Keratinocyte (primary cell): ENCODE measurements around the gene DDIT3. TPM values are rescaled to one million over a fixed set of nuclear protein-coding genes. Genes with fewer than 3 reads are reported as not detected.

Source experiments
- DNase-seq: peaks from one replicate; pipeline ENCODE4 v3.0.0-alpha.2; 2011; ENCODE audit warnings: low read depth, missing footprints, low spot score
- FAIRE-seq: peaks from 2 replicates; lab custom pipeline; 2011; peaks lifted over from hg19 to GRCh38; lab: Jason Lieb, UNC
- H2AFZ ChIP-seq: 2 replicates; pipeline ENCODE4 v1.6.0; 2012; ENCODE audit warnings: low read length, control low read depth, inconsistent platforms; ENCODE audit not compliant: control insufficient read depth
- H3K27ac ChIP-seq: 2 replicates; pipeline ENCODE4 v1.5.1; 2011; ENCODE audit warnings: low read length; ENCODE audit not compliant: control insufficient read depth, insufficient read depth
- H3K27me3 ChIP-seq: 3 replicates; pipeline ENCODE4 v1.6.0; 2011; ENCODE audit warnings: low read length; ENCODE audit not compliant: control insufficient read depth, insufficient read depth; ENCODE audit errors: extremely low read depth
- H3K36me3 ChIP-seq, 2 experiments: 2 replicates in 1 of 2; 3 replicates in 1 of 2; pipeline ENCODE4 v1.5.1; 2011; ENCODE audit warnings: low read length in 2 of 2, mild to moderate bottlenecking in 1 of 2; ENCODE audit not compliant: control insufficient read depth in 2 of 2, insufficient read depth in 2 of 2; ENCODE audit errors: extremely low read depth in 1 of 2
- H3K4me1 ChIP-seq: 3 replicates; pipeline ENCODE4 v1.5.1; 2011; ENCODE audit warnings: low read length; ENCODE audit not compliant: control insufficient read depth, insufficient read depth; ENCODE audit errors: extremely low read depth
- H3K4me2 ChIP-seq: 3 replicates; pipeline ENCODE4 v1.6.0; 2011; ENCODE audit warnings: low read depth, low read length; ENCODE audit not compliant: control insufficient read depth, insufficient read depth; ENCODE audit errors: extremely low read depth
- H3K4me3 ChIP-seq, 3 experiments: fragments of 200-600 bp in 1 of 3; sonication (generic) in 1 of 3; 2 replicates in 2 of 3; 3 replicates in 1 of 3; pipeline ENCODE4 v1.5.1; 2011 to 2016; ENCODE audit warnings: low read length in 3 of 3, mild to moderate bottlenecking in 3 of 3, control low read depth in 2 of 3, inconsistent platforms in 1 of 3, low read depth in 1 of 3, mixed read lengths in 1 of 3, mixed run types in 1 of 3, moderate library complexity in 1 of 3; ENCODE audit not compliant: control insufficient read depth in 2 of 3, insufficient read depth in 2 of 3; ENCODE audit errors: extremely low read depth in 1 of 3
- H3K79me2 ChIP-seq: 2 replicates; pipeline ENCODE4 v1.6.0; 2012; ENCODE audit warnings: low read length; ENCODE audit not compliant: control insufficient read depth, insufficient read depth
- H3K9ac ChIP-seq: 3 replicates; pipeline ENCODE4 v1.6.0; 2011; ENCODE audit warnings: low read length; ENCODE audit not compliant: control insufficient read depth, insufficient read depth; ENCODE audit errors: extremely low read depth
- H3K9me1 ChIP-seq: 3 replicates; pipeline ENCODE4 v1.6.0; 2011; ENCODE audit warnings: low read length; ENCODE audit not compliant: control insufficient read depth, insufficient read depth; ENCODE audit errors: extremely low read depth
- H3K9me3 ChIP-seq: 2 replicates; pipeline ENCODE4 v1.5.1; 2012; ENCODE audit warnings: low read depth, low read length; ENCODE audit not compliant: control insufficient read depth
- H4K20me1 ChIP-seq: 3 replicates; pipeline ENCODE4 v1.6.0; 2011; ENCODE audit warnings: low read length; ENCODE audit not compliant: control insufficient read depth, insufficient read depth; ENCODE audit errors: extremely low read depth
- EZH2 ChIP-seq: IDR thresholded peaks from one replicate; pipeline ENCODE4 v1.6.1; 2012; ENCODE audit warnings: inconsistent platforms, mild to moderate bottlenecking, low read length, moderate library complexity
- dilution Hi-C: fragments of 300-500 bp; cut with MboI; formaldehyde crosslinking; loops from one replicate; pipeline ENCODE4 v1.7.0; 2020; ENCODE audit warnings: low sequenced_read_pairs; ENCODE audit not compliant: extremely low pct_ligation_motif_present
- polyA plus RNA-seq, 5 experiments: library from polyadenylated mRNA; depleted of rRNA in 3 of 5; stranded (reverse) in 3 of 5; stranded (forward) in 1 of 5; unstranded in 1 of 5; fragments of >200 nt; gene quantifications; 1 replicate in 1 of 5; 2 replicates in 3 of 5; 3 replicates in 1 of 5; pipeline versions ENCODE4 v1.2.1 to v1.2.3, GENCODE V29; 2011 to 2012; ENCODE audit warnings: missing spikeins in 2 of 5, low read depth in 1 of 5, low replicate concordance in 1 of 5
- small RNA-seq, 3 experiments: library from RNA; depleted of rRNA; stranded (forward); fragments of <200 nt; gene quantifications; one replicate each; pipeline ENCODE3, GENCODE V24; 2012; ENCODE audit warnings: low read depth in 3 of 3, low replicate concordance in 1 of 3; ENCODE audit not compliant: insufficient read length in 3 of 3
- TF ChIP-seq, protein P1 (sequence below), 3 experiments: IDR thresholded peaks in 1 of 3; conservative IDR thresholded peaks in 1 of 3; optimal IDR thresholded peaks in 1 of 3; 2 replicates in 2 of 3; 3 replicates in 1 of 3; pipeline versions ENCODE3 to v1.5.1; 2011; ENCODE audit warnings: low read length in 3 of 3, mild to moderate bottlenecking in 3 of 3, moderate library complexity in 2 of 3, control low read depth in 1 of 3, inconsistent platforms in 1 of 3; ENCODE audit not compliant: insufficient read depth in 2 of 3; ENCODE audit errors: extremely low read depth in 1 of 3

Gene DDIT3
- polyA plus RNA-seq, 1 donor (not counting 4 experiments of a cell fraction or from before 2014, with no cell fraction given): 25.6 TPM

DNA sequence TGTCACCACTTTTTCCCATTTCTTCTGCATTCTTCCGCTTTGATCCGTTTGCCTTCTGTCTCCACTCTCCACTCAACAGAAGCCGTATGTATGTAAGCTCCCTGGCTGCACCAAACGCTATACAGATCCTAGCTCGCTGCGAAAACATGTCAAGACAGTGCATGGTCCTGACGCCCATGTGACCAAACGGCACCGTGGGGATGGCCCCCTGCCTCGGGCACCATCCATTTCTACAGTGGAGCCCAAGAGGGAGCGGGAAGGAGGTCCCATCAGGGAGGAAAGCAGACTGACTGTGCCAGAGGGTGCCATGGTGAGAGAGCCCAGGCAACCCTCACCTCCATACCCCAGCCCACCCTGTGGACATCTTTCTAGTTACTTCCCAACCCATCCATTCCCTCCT, 52.4 kb downstream of the DDIT3 start:
- Histone ChIP-seq H3K79me2 (no peaks in the 10 kb centered on the region), H2AFZ (no peak overlapping the region), H3K4me1 (no peaks in the 10 kb centered on the region), H4K20me1 (no peaks in the 10 kb centered on the region), H3K27ac (no peak overlapping the region), H3K4me2 (no peak overlapping the region), H3K9ac (no peak overlapping the region), H3K9me3 (no peaks in the 10 kb centered on the region), H3K36me3 (no peaks in the 10 kb centered on the region), H3K4me3 (no peak overlapping the region), H3K9me1 (no peaks in the 10 kb centered on the region), H3K27me3 (peaks cover 61% of the 10 kb centered on the region)
- FAIRE-seq (no peak), DNase-seq (no peak)
- dilution Hi-C loops: no loop called here
- TF ChIP-seq, protein P1, sequence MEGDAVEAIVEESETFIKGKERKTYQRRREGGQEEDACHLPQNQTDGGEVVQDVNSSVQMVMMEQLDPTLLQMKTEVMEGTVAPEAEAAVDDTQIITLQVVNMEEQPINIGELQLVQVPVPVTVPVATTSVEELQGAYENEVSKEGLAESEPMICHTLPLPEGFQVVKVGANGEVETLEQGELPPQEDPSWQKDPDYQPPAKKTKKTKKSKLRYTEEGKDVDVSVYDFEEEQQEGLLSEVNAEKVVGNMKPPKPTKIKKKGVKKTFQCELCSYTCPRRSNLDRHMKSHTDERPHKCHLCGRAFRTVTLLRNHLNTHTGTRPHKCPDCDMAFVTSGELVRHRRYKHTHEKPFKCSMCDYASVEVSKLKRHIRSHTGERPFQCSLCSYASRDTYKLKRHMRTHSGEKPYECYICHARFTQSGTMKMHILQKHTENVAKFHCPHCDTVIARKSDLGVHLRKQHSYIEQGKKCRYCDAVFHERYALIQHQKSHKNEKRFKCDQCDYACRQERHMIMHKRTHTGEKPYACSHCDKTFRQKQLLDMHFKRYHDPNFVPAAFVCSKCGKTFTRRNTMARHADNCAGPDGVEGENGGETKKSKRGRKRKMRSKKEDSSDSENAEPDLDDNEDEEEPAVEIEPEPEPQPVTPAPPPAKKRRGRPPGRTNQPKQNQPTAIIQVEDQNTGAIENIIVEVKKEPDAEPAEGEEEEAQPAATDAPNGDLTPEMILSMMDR (optimal IDR thresholded peaks at IDR 0.05 in 1 of 3, IDR thresholded peaks at IDR 0.05 in 1 of 3, conservative IDR thresholded peaks at IDR 0.05 in 1 of 3; ENCODE audit: extremely low read depth in 1 of 3, insufficient read depth in 2 of 3, low read length in 3 of 3): no peak
- no peak for TF ChIP-seq EZH2

DNA sequence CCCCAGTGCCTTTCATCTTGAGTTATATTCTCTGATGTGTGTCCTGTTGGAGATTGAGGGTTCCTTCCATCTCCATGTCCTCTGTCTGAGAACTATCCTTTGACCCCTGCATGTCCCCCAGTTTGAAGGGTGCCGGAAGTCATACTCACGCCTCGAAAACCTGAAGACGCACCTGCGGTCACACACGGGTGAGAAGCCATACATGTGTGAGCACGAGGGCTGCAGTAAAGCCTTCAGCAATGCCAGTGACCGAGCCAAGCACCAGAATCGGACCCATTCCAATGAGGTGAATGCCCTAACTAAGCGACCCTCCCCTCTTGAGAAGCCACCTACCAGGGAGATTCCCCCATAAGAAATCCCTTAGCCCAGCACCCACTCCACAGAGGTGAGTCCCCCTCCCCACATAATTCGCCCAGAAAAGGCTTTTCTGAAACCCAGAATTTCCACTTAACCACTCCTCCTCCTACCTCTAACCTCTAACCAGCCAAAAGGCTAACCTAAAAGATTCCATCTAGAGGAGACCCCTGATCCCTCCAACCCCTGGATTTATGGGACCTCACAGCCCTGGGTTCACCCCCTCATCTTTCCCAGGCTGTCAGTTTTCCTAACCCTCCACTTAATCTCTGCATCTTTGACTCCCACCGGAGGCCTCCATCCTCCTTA, 53.0 kb downstream of the DDIT3 start:
- dilution Hi-C loops: no loop called here
- TF ChIP-seq EZH2: no peak
- TF ChIP-seq, protein P1 (optimal IDR thresholded peaks at IDR 0.05 in 1 of 3, IDR thresholded peaks at IDR 0.05 in 1 of 3, conservative IDR thresholded peaks at IDR 0.05 in 1 of 3; ENCODE audit: extremely low read depth in 1 of 3, insufficient read depth in 2 of 3, low read length in 3 of 3): no peak
- Histone ChIP-seq H3K9me3 (no peaks in the 10 kb centered on the region), H3K27me3 (peaks cover 55% of the 10 kb centered on the region), H3K36me3 (no peaks in the 10 kb centered on the region), H3K27ac (no peak overlapping the region), H3K4me2 (no peak overlapping the region), H2AFZ (no peak overlapping the region), H3K9ac (no peak overlapping the region), H3K4me3 (no peak overlapping the region), H3K79me2 (no peaks in the 10 kb centered on the region), H3K9me1 (no peaks in the 10 kb centered on the region), H3K4me1 (peaks cover 3% of the 10 kb centered on the region), H4K20me1 (no peaks in the 10 kb centered on the region)
- no peak for DNase-seq
- no peak for FAIRE-seq

Small RNA genes within 50 kb of the gene (small RNA-seq; reads per million reads assigned to genes)
- gene MIR616: 0 reads per million in 3 experiments

Other genes with a start within 250 kb of the DDIT3 start
- 8.1 to 13.4 TPM (median 11.1 TPM) in 3 replicates for gene R3HDM2, start 89.5 kb downstream of the DDIT3 start, polyA plus RNA-seq
- 0.04 TPM in 1 of 3 replicates, not detected in the others for gene INHBC, start 85.7 kb downstream of the DDIT3 start, polyA plus RNA-seq
- gene INHBE, start 65.2 kb downstream of the DDIT3 start, polyA plus RNA-seq: not detected in 3 replicates
- 1.0 to 1.4 TPM (median 1.2 TPM) in 3 replicates for gene GLI1, start 60.7 kb downstream of the DDIT3 start, polyA plus RNA-seq
- 0.15 TPM in 1 of 3 replicates, not detected in the others for gene ARHGAP9, start 40.6 kb downstream of the DDIT3 start, polyA plus RNA-seq
- gene MARS1, start 32.4 kb downstream of the DDIT3 start, polyA plus RNA-seq: 92.9 to 137 TPM (median 125 TPM) in 3 replicates
- 1.8 to 5.4 TPM (median 2.2 TPM) in 3 replicates for gene MBD6, start 2.3 kb upstream of the DDIT3 start, polyA plus RNA-seq
- gene DCTN2, start 26.7 kb upstream of the DDIT3 start, polyA plus RNA-seq: 109 to 158 TPM (median 132 TPM) in 3 replicates
- gene KIF5A, start 29.5 kb upstream of the DDIT3 start, polyA plus RNA-seq: 0.01 to 0.10 TPM (median 0.05 TPM) in 3 replicates
- gene PIP4K2C, start 70.7 kb upstream of the DDIT3 start, polyA plus RNA-seq: 73.5 to 109 TPM (median 93.6 TPM) in 3 replicates
- 2.6 to 5.4 TPM (median 3.5 TPM) in 3 replicates for gene DTX3, start 84.3 kb upstream of the DDIT3 start, polyA plus RNA-seq
- gene ARHGEF25, start 90.9 kb upstream of the DDIT3 start, polyA plus RNA-seq: 0.12 to 0.26 TPM (median 0.26 TPM) in 3 replicates
- 0.08 to 0.37 TPM (median 0.08 TPM) in 3 replicates for gene B4GALNT1, start 112.7 kb upstream of the DDIT3 start, polyA plus RNA-seq
- 82.2 to 96.9 TPM (median 95.1 TPM) in 3 replicates for gene OS9, start 173.6 kb upstream of the DDIT3 start, polyA plus RNA-seq
- 0.13 to 0.18 TPM (median 0.15 TPM) in 3 replicates for gene AGAP2, start 218.2 kb upstream of the DDIT3 start, polyA plus RNA-seq
- gene TSPAN31, start 224.5 kb upstream of the DDIT3 start, polyA plus RNA-seq: 37.4 to 47.7 TPM (median 40.6 TPM) in 3 replicates
- gene CDK4, start 231.8 kb upstream of the DDIT3 start, polyA plus RNA-seq: 146 to 176 TPM (median 153 TPM) in 3 replicates
- 10.9 to 17.0 TPM (median 12.4 TPM) in 3 replicates for gene MARCHF9, start 234.6 kb upstream of the DDIT3 start, polyA plus RNA-seq
- 19.0 to 40.5 TPM (median 33.6 TPM) in 3 replicates for gene CYP27B1, start 246.6 kb upstream of the DDIT3 start, polyA plus RNA-seq